ENCODE data around the gene CCDC181. TPM values are rescaled to one million over a fixed set of nuclear protein-coding genes. Genes with fewer than 3 reads are reported as not detected.

CCDC181 gene
- total RNA-seq, 1 experiment from 2014 or later, result 0.23 TPM

GRCh38 chr1:169383449-169383848 lies 43.8 kb downstream of the CCDC181 start:
- intact Hi-C loops (cut with micrococcal nuclease; ENCODE audit: unreplicated experiment), result no loop called here
- BruUV-seq (replicated peaks), result no TSS peak
- no peaks in the 10 kb centered on the region for H3K4me1 ChIP-seq
- H3K9me3 ChIP-seq, result no peaks in the 10 kb centered on the region
- peaks cover 26% of the 10 kb centered on the region for H3K36me3 Mint-ChIP-seq (ENCODE audit: insufficient read depth, unreplicated experiment)
- H3K27ac Mint-ChIP-seq (ENCODE audit: unreplicated experiment), result no peak overlapping the region
- no peaks in the 10 kb centered on the region for H3K9me3 Mint-ChIP-seq (ENCODE audit: unreplicated experiment)
- no peak for TF ChIP-seq CTCF (IDR thresholded peaks at IDR 0.05; ENCODE audit: insufficient read depth in 1 of 2, low read depth in 1 of 2, low read length in 1 of 2, severe bottlenecking in 1 of 2, unreplicated experiment in 1 of 2)
- H3K4me3 ChIP-seq (ENCODE audit: low read depth, low read length), result no peak overlapping the region
- ChIA-PET CTCF (no interaction called here), POLR2A (no interaction called here)
- H3K27me3 ChIP-seq (replicated peaks; ENCODE audit: control insufficient read depth, insufficient read depth, low read length), result no peaks in the 10 kb centered on the region
- H3K27me3 Mint-ChIP-seq (ENCODE audit: insufficient read depth, unreplicated experiment), result no peaks in the 10 kb centered on the region
- DNase-seq, result no peak
- no peaks in the 10 kb centered on the region for H3K4me1 Mint-ChIP-seq (ENCODE audit: low read depth, unreplicated experiment)
- H3K4me3 Mint-ChIP-seq (ENCODE audit: unreplicated experiment), result no peak overlapping the region
- peaks cover 1% of the 10 kb centered on the region for H3K36me3 ChIP-seq (ENCODE audit: control insufficient read depth, insufficient read depth, low read length)

GRCh38 chr1:169381162-169381561 lies 46.1 kb downstream of the CCDC181 start:
- DNase-seq, result no peak
- no peaks in the 10 kb centered on the region for H3K4me1 ChIP-seq
- H3K27ac Mint-ChIP-seq (ENCODE audit: unreplicated experiment), result no peak overlapping the region
- no peak for TF ChIP-seq CTCF (IDR thresholded peaks at IDR 0.05; ENCODE audit: insufficient read depth in 1 of 2, low read depth in 1 of 2, low read length in 1 of 2, severe bottlenecking in 1 of 2, unreplicated experiment in 1 of 2)
- no peaks in the 10 kb centered on the region for H3K9me3 ChIP-seq
- CTCF ChIA-PET, result no interaction called here
- H3K27me3 Mint-ChIP-seq (ENCODE audit: insufficient read depth, unreplicated experiment), result no peaks in the 10 kb centered on the region
- no peaks in the 10 kb centered on the region for H3K4me1 Mint-ChIP-seq (ENCODE audit: low read depth, unreplicated experiment)
- BruUV-seq (replicated peaks), result no TSS peak
- H3K36me3 Mint-ChIP-seq (ENCODE audit: insufficient read depth, unreplicated experiment), result peaks cover 23% of the 10 kb centered on the region
- H3K27me3 ChIP-seq (replicated peaks; ENCODE audit: control insufficient read depth, insufficient read depth, low read length), result no peaks in the 10 kb centered on the region
- H3K4me3 Mint-ChIP-seq (ENCODE audit: unreplicated experiment), result no peak overlapping the region
- H3K9me3 Mint-ChIP-seq (ENCODE audit: unreplicated experiment), result no peaks in the 10 kb centered on the region
- intact Hi-C loops (cut with micrococcal nuclease; ENCODE audit: unreplicated experiment), result no loop called here
- POLR2A ChIA-PET, result no interaction called here
- H3K36me3 ChIP-seq (ENCODE audit: control insufficient read depth, insufficient read depth, low read length), result peaks cover 1% of the 10 kb centered on the region
- H3K4me3 ChIP-seq (ENCODE audit: low read depth, low read length), result no peak overlapping the region

GRCh38 chr1:169371404-169371803 lies 55.9 kb downstream of the CCDC181 start:
- Mint-ChIP-seq H3K9me3 (ENCODE audit: unreplicated experiment) (no peaks in the 10 kb centered on the region), H3K27me3 (ENCODE audit: insufficient read depth, unreplicated experiment) (no peaks in the 10 kb centered on the region), H3K27ac (ENCODE audit: unreplicated experiment) (no peak overlapping the region), H3K4me1 (ENCODE audit: low read depth, unreplicated experiment) (no peaks in the 10 kb centered on the region), H3K4me3 (ENCODE audit: unreplicated experiment) (no peak overlapping the region), H3K36me3 (ENCODE audit: insufficient read depth, unreplicated experiment) (peaks cover 6% of the 10 kb centered on the region)
- TF ChIP-seq CTCF (IDR thresholded peaks at IDR 0.05; ENCODE audit: insufficient read depth in 1 of 2, low read depth in 1 of 2, low read length in 1 of 2, severe bottlenecking in 1 of 2, unreplicated experiment in 1 of 2), result no peak
- Histone ChIP-seq H3K27me3 (replicated peaks; ENCODE audit: control insufficient read depth, insufficient read depth, low read length) (no peaks in the 10 kb centered on the region), H3K4me1 (no peaks in the 10 kb centered on the region), H3K4me3 (ENCODE audit: low read depth, low read length) (no peak overlapping the region), H3K9me3 (no peaks in the 10 kb centered on the region), H3K36me3 (ENCODE audit: control insufficient read depth, insufficient read depth, low read length) (no peaks in the 10 kb centered on the region)
- intact Hi-C loops (cut with micrococcal nuclease; ENCODE audit: unreplicated experiment), result no loop called here
- ChIA-PET CTCF (no interaction called here), POLR2A (no interaction called here)
- BruUV-seq (replicated peaks), result no TSS peak
- DNase-seq, result no peak

Measured in Caco-2 (cell line).